ENCODE data around the gene PGM5.

- no peak for TF ChIP-seq POLR2A (IDR thresholded peaks at IDR 0.05; ENCODE audit: low read depth, low read length)
- no peak for TF ChIP-seq POLR2AphosphoS5 (IDR thresholded peaks at IDR 0.05; ENCODE audit: low read depth, low read length)
- no peak for TF ChIP-seq TAF1 (IDR thresholded peaks at IDR 0.05; ENCODE audit: borderline replicate concordance, low read depth, low read length)
Measured at GRCh38 chr9:68540712-68541535, 184.5 kb downstream of the PGM5 start, which contains the start of gene TMEM252.
